SKM-1 treated with dmso at 0.1 percent for 144 hours (cell line): ENCODE results near the gene ATXN1.
"Not testable (repeated sequence)": the region's sequence is repeated elsewhere in the genome, so short reads cannot be mapped to it uniquely, and the experiment has no call there.

Source experiments
- DNase-seq: peaks from one replicate; lab custom pipeline; 2025; ENCODE audit not compliant: unreplicated experiment; lab: John Stamatoyannopoulos, UW

ATXN1 gene

DNA sequence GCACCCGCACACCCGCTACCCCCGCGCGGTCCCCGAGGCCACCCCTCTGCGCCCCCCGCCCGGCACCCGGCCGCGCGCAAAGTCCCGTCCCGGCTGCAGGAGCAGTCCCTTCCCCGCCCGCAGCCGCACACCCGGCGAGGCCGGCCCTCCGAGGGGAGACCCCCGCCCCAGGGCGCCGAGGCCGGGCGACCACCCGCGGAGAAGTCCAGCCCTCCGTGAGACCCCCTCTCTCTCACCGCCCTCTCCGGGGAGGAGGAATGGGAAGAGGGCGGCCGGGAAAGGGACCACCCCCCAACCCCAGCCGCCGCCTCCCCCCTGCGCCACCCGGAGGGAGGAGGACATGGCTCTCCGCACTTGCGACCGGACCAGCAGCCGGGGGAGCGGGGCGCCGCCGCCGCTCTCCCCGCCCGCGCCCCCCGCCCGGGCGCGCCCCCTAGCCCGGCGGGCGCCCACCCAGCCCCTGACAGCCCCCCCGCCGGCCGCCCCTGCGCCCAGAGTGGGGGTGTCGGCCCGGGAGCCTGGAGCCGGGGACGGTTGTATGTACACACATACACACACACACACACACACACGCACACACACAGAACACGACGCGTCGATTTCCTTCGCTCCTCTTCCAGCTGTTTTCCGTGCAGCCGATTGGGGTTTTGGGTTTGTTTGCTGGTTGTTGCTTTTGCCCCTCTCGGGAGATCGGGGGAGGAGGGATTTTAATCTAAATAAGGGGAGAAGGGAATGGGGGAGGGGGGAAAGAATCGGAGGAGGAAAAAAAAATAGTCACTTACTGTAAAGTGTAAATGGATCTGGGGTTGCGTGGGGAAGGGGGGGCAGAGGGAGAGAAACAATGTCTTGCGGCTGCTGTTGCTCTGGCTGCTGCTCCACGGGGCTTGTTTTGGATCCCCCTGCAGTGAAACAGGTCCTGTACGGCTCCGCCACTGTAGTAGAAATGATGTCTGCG lies at the start of gene ATXN1:
TSS of gene ATXN1 (minus strand) at position 945 of the 955 bp plus-strand sequence.
- DNase-seq = peak; percentile 46

DNA sequence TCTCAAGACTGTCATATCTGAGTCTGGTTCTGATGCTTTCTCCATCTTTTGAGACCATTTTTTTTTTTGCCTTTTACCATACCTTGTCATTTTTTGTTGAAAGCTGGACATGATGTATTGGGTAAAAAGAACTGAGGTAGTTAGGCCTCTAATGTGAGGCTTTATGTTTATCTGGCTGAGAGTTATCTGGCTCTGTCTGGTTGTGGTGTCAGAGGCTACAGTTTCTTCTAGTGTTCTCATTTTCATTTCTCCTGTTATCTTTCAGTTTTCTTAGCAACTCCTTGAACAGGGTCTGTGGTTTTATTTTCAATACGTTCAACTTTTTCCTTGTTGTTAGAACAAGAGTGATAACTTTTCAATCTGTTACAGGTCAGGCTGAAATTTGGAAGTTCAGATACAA lies 49.2 kb upstream of the ATXN1 start:
- DNase-seq = no peak

DNA sequence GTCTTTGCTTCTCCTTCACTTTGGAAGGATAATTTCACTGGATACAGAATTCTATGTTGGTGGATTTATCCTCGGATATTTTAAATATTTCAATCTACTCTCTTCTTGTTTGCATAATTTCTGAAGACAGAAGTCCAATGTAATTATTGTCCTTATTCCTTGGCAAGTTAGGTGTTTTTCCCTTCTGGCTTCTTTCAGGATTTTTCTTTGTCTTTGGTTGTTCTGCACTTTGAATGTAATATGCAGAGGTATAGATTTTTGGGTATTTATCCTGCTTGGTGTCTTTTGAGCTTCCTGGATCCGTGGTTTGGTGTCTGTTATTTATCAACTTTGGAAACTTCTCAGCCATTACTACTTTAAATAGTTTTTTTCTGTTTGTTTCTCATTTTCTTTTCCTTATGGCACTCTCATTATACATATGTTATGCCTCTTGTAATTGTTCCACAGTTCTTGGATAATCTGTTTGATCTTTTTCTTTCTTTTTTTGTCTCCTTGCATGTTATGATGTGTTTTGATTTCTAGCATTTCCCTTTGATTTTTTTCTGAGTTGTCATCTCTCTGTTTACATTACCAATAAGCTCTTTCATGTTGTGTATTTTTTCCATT lies 48.6 kb upstream of the ATXN1 start:
- DNase-seq = no peak

DNA sequence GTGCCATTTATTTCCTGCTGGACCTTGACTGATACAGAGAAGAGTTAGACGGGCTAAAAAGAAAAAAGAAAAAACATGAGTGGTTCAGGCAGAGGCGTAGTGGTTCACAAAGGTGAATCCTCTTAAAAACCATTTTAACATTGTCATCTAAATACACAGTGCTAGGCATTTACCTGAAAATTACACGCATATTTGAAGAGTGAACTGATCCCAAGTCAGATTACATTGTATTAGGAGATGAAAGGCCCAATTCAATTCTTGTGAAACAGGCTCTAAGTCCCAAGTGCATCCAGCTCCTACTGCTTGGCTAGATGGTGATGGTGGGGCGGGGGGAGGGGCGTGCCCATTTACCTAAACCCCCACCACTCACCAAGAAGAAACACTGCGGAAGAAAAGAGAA lies 46.7 kb upstream of the ATXN1 start:
- no peak for DNase-seq

DNA sequence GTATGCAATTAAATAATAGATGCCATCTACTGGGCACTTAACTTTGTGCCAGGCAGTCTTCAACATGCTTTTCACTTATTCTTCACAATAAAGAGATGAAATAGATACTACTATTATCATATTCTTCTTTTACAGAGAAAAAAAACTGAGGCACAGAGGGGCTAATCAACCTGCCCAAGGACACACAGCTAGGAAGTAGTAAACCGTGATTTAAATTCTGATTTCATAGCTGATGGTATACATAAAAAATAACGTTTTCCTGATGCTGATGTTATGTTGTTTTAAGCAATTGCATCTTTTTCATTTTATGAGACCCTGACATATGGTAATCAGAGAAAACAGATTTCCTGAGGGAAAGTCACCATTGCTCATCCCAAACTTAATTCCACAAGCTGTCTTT lies 45.1 kb upstream of the ATXN1 start:
- DNase-seq = no peak

DNA sequence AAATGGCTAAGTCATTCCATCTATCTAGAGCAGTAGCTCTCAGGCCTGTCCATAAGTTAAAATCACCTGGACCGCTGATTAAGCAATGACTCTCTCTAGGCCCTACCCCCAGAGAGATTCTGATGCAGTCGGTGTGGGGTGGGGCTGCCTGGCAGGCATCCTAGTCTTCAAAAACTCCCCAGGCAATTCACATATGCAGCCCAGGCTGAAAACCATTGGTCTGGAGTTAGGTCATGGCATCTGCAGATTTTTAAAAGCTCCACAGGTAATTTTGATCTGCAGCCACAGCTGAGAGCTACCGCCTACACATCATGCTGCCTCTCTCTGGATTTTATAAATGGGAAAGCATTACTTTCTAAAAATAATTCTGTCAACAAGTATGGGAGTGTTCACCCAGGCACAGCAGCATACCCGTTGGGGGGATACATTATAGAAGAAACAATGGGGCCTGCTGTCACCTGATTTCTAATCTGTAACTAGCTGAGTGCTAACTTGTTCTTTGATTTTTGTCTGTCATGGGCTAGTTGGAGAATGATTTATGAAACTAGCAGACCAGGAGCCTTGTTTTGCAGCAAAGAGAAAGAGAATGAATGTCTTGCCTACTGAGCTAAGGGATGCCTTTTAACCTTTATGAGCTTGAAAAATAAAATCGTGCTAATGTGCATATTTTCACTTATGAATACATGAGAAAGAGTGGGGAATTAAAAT lies 44.1 kb upstream of the ATXN1 start:
- no peak for DNase-seq

DNA sequence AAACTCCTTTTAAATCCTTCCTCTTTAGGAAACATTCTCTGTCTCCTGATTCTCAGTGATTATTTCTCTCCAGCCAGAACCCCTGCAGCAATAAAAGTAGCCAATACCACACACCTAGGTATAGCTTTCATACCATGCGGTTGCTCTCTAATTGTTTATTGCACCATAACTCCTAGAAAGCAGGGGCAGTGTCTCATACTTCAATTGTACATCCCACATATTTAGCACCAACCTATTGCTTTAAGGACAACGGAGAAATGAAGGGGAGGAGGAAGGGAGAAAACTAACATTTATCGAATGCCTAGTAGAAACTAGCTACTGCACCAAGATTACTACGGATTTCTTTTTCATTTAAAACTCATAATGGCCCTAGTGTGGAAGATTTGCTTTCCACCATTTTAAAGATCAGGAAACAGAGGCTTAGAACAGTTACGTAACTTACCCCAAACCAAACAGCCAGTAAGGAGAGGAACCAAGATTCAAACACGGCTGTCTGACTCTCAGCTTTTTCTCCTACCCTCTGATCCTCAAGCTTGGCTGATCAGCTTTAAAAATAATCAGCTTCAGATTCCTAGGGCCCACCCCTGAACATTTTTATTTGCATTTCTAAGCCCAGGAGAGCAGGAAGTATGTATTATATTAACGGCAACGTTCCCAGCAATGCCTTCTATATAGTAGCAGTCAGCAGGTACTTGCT lies 43.4 kb upstream of the ATXN1 start:
- DNase-seq = peak; percentile 60

DNA sequence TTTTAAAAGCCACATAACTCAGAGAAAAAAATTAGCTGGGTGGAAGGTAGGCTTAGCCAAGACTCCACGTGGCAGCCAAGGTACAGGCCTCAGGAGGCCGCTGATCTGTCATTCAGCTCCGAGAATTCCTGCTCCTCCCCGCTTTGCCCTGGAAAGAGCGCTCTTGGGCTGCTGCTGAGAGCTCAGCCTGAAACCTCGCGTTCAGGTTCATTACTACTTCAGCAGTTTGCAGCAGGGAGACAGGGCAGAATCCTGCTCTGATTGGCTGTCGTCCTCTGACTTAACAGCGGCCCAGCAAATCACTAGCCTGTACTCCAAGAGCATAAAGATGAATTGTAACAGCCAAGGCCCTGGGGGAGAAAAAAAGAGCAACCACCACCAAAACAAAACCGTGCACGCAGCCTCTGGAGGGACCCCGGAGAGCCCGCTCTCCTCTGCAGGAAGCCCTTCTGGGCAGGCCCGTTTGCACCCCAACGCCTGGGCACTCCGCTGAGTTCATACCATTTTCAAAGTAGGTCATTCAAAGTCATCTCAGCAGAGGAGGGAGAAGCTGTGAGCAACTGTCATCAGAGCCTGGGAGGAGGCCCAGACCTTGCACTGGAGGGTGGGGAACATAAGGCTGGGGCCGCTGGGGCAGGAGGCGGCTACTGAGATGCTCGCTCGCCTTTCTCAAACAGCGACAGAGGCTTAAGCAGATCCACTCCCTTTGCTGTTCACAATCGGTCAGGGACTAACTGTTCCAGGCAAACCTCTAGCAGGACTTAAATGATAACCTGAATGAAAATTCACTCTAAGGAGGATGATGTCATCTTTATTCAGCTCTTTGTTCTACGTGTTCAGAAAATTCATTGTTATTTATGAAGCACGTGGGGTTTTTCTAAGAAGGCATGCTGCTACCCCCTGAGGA lies 42.3 kb upstream of the ATXN1 start:
- DNase-seq = no peak

DNA sequence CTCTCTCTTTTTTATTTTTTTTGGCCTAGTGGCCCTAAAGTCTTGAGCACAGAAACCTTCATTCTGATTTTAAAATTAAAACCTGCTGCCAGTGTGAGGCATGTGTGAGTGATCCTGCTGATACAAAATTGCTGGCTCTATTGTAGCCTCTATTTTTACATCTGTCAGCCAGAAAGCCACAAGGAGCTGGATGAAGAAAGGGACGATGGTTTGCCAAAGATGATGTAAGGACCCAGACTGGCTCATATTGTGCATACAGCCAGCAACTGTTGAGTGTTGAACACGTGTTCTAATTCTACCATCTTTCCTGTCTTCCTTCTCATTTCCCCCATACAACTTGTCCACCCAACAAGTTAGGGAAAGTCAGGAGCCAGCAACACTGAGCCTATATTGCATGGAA lies 40.8 kb upstream of the ATXN1 start:
- DNase-seq = no peak

DNA sequence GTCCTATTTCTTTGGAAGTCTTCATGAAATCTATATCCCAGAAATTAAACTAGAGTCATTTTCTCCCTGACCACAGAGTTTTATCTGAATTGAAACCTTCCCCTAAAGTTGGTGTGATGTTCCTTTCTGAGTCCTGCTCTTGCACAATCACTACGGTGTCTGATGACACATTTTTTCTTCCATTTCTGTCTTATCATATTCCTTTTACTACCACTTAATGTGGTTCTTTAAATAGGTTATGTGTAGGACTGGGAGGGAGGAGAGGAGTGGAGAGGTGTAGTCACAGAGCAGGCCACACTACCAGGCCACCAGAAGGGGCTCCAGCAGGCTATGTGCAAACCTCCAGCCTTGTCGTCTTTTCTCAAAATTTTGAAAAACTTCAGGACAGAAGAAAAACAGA lies 39.7 kb upstream of the ATXN1 start:
- DNase-seq = peak; percentile 32

DNA sequence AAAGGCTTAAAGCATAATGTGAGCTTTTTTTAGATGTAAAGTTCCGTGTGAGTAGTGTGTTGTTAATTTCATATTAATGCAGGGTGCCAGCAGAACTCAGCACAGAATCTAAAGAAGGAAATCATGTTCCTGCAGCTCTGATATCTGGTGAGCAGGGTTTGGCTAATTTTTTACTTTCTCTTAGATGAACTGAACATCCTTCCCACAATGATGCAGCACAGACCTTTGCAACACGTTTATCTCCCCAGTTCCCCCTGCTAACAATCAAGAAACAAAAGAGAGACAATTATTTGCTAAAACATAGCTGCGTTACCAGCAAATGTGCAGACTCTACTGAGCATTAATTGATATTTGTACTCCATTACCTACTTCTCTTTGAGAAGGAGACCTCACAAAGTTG lies 39.1 kb upstream of the ATXN1 start:
- DNase-seq = no peak

DNA sequence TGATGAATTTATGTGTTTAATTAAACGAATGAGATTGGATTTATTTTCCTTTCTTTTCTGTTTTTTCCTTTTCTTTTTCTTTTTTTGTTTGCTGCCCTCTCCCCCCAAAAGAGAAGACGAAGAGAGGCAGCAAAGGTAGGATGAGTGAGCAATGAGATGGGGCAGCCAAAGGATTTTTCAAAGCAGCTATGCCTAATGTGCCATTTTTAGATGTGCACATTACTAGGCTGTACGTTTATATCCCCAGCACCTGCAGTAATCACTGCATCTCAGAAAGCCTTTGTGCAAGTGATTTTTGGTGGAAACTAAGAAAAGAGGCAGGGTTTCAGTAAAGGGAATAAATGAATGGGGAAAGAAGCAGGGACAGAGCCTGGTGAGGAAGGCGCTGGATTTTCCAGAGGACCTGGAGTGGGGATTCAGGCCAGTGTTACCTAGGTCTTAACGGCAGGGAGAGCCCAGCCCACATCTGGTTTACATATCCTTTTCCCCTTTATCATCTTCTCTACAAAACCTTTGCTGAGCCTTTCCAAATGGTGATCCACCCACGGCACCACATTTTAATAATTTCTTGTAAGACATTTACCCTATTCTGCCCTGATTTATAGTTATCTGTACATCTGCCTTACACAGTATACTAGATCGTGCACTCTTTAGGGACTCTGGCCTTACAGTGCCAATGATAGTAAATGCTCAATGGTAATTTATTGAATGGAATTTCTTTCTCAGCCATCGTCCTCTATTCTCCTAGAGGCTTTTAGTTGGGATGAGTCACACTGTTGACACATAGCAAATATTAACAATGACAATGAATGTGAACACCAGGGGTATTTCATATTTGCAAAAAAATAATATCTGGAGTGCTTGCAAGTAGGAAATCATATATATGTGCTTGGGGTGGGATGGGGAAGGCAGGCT lies 38.3 kb upstream of the ATXN1 start:
- no peak for DNase-seq

DNA sequence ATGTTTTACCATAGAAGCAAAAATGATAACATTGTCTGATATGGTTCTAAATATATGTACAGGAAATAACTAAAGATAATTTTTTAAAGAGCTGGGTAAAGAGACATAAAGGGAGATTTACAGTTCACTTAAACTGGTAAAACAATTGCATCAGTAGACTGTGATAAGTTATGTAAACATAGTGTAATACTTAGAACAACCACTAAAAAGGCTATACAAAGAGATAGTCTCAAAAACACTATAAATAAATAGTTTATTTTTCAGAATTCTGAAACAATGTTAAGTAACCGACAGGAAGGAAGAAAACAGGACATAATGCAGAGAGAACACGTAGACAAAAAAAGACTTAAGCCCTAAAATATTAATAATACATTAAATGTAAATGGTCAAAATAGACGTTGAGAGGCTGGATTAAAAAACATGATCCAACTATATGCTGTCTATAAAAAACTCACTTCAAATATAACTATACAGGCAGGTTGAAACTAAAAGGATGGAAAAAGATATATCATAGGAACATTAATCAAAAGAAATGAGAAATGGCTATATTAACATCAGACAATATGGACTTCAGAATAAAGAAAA lies 32.7 kb upstream of the ATXN1 start:
- no peak for DNase-seq

DNA sequence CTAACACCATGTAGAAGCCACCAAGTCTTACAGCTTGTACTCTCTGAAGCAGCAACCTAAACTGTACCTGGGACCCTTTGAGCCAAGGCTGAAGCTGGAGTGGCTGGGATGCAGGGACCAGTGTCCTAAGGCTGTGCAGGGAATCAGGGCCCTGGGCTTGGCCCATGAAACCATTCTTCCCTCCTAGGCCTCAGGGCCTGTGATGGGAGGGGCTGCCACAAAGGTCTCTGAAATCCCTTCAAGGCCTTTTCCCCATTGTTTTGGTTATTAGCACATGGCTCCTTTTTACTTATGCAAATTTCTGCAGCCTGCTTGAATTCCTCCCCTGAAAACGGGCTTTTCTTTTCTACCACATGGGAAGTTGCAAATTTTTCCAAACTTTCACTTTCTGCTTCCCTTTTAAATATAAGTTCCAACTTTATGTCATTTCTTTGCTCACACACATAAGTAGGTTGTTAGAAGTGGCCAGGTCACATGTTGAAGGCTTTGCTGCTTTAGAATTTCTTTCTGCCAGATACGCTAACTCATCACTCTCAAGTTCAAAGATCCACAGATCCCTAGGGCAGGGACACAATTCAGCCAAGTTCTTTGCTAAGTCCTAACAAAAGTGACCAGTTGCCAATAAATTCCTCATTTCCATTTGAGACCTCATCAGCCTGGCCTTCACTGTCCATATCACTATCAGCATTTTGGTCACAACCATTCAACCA lies 28.2 kb upstream of the ATXN1 start:
- no peak for DNase-seq

DNA sequence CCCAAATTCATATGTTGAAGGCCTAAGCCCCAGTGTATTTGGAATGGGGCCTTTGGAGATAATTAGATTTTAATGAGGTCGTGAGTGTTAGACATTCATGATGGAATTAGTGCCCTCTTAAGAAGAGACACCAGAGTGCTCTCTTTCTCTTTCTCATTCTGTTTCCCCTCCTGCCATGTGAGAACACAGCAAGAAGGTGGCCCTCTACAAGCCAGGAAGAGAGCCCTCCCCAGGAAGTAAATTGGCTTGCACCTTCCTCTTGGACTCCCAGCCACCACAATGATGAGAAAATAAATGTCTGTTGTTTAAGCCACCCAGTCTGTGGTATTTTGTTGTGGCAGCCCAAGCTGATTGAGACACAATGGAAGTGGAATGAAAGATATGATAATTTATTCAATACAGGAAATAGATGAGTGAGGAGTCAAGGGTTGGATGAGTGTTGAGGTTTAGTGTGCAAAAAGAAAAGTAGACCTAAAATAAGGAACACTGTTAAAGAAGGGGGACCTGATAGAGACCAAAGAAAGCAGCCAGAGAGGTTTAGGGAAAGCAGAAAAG lies 25.9 kb upstream of the ATXN1 start:
- DNase-seq = no peak

DNA sequence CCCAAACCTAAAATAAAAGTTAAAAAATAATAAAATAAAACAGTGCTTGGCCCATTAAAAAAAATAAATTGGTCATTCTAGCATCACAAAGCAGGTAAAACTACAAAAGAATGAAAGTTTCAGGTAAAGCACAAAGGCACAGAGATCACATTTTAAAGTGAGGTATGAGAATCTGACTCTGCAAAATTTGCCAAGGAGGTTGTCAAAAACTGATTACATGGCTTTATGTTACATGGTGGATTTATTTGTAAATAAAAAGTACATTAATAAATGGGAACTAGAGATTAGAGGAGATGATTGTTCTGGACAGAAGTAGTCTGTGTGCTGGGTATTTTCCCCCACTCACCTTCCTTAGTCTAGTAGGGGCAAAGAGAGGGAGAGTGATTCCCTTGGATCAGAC lies 24.2 kb upstream of the ATXN1 start:
- DNase-seq = no peak

DNA sequence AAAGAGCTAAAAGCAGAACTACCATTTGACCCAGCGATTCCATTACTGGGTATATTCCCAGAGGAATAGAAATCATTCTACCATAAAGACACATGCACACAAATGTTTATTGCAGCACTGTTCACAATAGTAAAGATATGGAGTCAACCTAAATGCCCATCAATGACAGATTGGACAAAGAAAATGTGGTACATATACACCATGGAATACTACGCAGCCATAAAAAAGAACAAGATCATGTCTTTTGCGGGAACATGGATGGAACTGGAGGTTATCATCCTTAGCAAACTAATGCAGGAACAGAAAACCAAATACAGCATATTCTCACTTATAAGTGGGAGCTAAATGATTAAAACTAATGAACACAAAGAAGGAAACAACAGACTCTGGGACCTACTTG lies 23.7 kb upstream of the ATXN1 start:
- DNase-seq = not testable (repeated sequence)
